Loucy (cell line): ENCODE data around the gene ZNF280C.

Experiments
- CTCF ChIP-seq: fragments of 200-600 bp; sonication (generic); conservative IDR thresholded peaks from 2 replicates; pipeline ENCODE4 v1.5.1; 2014; ENCODE audit warnings: mild to moderate bottlenecking, antibody characterized with exemption, low read length
- EZH2phosphoT487 ChIP-seq: fragments of 200-600 bp; IDR thresholded peaks from 2 replicates; pipeline ENCODE4 v1.6.1; 2018; ENCODE audit warnings: antibody characterized with exemption, mild to moderate bottlenecking, moderate library complexity, borderline replicate concordance

- TF ChIP-seq CTCF, result no peak
- no peak for TF ChIP-seq EZH2phosphoT487
Observed at GRCh38 chrX:130159776-130160175, 108.9 kb downstream of the ZNF280C start.
